ENCODE measurements around the gene FBXL22.

FBXL22 gene

GRCh38 chr15:63593705-63594671 is 3.2 kb upstream of the FBXL22 start:
- DNase-seq (ENCODE audit: low spot score) = no peak

GRCh38 chr15:63595065-63595464 is 2.1 kb upstream of the FBXL22 start:
- DNase-seq (ENCODE audit: low spot score) = no peak

DNA sequence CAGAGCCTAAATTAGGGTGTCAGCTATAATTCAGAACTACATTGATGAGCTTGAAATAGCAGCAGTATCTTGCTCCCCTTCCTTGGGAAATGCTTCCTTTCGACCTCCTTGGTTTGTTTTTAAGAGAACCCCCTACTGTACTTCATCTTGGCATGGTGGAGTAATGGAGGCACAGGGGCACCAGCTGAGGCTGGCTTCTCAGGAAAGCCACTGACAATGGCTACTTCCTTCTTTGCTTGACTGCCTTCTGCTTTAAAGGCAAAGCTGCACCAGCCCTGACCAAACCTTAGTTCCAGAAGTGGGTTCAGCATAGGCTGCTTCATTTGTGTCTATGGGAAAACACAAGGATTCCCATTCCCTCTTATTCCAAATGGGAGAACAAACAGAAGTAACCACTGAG is 1.5 kb upstream of the FBXL22 start:
- DNase-seq (ENCODE audit: low spot score) = no peak

GRCh38 chr15:63596676-63597037 is 530 bp upstream of the FBXL22 start:
- peak; percentile 33 for DNase-seq (ENCODE audit: low spot score)

- DNase-seq (ENCODE audit: low spot score) = no peak
Measured at GRCh38 chr15:63597821-63598220, 634 bp downstream of the FBXL22 start.

GRCh38 chr15:63598473-63599400 is 1.6 kb downstream of the FBXL22 start:
- DNase-seq (ENCODE audit: low spot score) = no peak

DNA sequence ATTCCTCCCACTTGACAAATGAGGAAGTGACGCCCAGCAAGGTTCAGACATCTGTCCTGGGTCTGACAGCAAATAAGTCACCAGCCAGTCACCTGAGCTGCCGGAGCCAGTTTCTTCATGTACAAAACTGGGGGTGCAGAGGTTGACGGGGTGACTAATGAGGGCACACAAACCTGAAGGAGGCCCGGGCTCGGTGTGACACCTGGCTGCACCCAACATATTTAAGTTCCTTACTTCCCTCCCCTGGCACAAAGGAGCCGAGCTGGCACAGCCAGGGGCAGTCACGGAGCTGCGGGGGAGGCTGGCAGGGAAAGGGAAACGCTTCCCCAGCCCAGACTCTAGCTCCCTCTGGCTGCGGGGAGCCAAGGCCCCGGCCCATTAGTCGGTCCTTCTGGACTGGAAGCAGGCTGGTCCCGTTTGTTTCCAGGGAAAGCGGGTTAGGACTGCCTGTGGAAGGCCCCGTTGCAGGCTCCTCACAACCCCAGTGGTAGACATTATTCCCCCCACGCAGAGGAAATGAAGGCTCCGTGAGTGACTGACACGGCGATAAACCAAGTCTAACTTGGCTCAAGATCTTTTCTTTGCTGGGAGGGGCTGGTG is 2.3 kb downstream of the FBXL22 start:
- DNase-seq (ENCODE audit: low spot score) = no peak

DNA sequence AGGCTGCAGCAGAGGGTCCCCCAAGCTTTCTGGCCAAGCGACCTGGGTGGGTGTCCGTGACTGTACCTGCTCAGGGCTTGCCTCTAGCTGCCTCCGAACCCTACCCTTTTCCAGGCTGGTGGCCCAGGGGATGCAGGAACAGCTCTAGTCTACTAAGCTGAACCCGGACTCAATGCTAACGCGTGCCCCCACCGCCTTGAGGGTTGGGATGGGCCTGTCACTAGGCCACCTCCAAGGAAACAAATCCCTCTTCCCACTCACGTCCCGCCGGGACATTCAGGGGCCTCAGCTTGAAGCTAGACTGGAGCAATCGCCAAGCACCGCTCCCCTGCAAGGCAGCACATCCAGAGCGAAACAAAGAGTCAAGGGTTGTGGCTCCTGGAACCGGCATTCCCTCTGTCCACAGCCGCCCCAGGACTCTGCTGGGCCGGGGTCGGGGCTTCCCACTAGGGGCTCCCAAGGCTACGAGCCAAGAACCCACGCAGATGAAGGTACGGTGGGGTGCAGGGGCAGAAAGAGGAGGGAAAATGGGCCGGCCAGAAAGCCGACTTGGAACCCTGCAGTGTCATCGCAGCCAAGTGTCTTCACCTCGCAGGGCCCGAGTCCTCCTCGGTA is 2.9 kb downstream of the FBXL22 start:
- no peak for DNase-seq (ENCODE audit: low spot score)

GRCh38 chr15:63600616-63601025 is 3.4 kb downstream of the FBXL22 start:
- peak; percentile 94 for DNase-seq (ENCODE audit: low spot score)

GRCh38 chr15:63601026-63601703 is 4.0 kb downstream of the FBXL22 start:
- DNase-seq (ENCODE audit: low spot score) = peak; percentile 47

- no peak for DNase-seq (ENCODE audit: low spot score)
Measured at GRCh38 chr15:63601704-63602185, 4.6 kb downstream of the FBXL22 start.

DNA sequence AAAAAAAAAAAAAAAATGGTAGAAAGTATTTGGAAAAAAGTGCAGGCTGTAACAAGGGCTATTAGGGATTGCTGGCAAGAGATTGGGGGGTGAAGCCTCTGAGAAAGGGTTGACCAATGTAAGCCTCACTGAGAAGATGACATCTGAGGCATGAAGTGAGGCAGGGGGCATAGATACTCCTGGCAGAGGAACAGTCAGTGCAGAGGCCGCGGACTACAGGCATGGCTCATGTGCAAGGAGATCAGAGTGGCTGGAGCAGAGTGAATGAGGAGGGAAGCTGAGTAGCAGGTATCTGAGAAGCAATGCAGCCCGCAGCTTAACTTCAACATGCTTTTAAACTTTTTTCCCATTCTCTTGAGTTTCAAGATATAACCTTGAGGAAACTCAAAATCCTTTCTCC is 5.4 kb downstream of the FBXL22 start:
- no peak for DNase-seq (ENCODE audit: low spot score)

DNA sequence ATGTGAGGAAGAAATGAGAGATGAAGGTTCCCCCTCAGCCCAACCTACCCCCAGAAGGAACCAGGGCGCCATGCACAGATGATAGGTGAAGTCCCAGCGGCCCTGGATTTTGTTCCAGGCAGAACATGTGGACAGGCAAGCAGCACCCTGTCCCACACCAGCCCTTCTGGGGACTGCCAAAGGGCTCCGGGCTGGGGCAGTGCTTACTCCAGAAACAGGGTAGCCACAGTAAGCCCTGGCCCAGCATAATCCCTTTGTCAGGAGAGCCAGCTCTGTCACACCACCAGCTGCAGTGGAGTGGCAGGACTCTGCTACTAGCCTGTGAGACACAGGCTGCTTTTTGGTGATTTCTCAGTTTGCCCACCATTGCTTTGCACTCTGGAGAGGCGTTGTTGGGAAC is 6.3 kb downstream of the FBXL22 start:
- DNase-seq (ENCODE audit: low spot score) = no peak

GRCh38 chr15:63604281-63604680 is 7.1 kb downstream of the FBXL22 start:
- no peak for DNase-seq (ENCODE audit: low spot score)

- no peak for DNase-seq (ENCODE audit: low spot score)
Measured at GRCh38 chr15:63605036-63605435, 7.8 kb downstream of the FBXL22 start.

DNA sequence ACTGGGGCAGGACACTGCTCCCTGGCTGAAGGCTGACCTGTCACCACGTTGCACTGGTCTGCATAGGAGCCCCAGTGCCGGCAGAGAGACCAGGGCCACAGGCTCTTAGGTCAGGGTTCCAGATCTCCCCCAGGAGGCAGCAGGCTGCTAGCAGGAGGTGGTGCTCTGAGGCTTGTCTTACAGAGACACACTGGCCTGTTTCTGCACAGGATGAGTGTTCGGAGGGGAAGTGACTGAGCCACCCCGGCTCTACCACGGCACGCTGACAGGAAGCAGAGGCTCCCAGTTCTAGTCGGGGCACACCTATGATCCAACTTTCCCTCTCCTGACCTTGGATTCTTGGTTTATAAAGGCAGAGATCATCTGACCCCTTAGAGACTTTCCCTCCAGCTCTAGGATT is 8.6 kb downstream of the FBXL22 start:
- DNase-seq (ENCODE audit: low spot score) = no peak

DNA sequence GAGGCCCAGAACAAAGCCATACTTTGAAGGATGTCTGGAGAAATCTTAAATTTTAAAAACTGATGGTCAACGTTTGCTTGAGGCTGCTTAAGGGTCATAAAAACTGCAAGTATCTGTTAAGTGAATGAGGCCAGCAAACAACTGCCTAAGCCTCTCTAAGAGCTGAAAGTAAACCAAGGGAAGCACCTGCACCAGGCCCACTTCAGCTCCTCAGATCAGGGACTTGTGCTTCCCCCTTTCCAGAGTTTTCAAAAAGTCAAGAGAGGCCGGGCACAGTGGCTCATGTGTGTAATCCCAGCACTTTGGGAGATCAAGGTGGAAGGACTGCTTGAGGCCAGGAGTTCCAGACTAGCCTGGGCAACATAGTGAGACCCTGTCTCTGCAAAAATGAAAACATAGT is 9.1 kb downstream of the FBXL22 start:
- no peak for DNase-seq (ENCODE audit: low spot score)

DNA sequence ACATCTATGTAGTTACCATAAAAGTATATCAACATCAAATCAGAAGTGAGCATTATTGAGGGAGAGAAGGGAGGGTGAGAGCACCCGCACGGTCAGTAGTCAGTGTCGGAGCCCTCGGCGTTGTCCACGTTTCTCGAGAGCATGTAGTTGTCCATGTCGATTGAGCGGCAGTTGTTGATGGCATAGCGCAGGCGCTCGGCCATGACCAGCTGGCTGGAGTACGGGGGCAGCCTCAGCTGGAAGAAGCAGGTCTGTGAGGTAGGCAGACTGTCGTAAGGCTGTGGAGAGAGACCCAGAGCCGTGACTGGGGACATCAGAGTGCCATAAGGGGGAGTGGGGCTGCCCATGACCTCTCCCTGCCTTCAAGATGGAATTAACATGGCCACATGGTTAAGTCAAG is 11.8 kb downstream of the FBXL22 start:
- no peak for DNase-seq (ENCODE audit: low spot score)

DNA sequence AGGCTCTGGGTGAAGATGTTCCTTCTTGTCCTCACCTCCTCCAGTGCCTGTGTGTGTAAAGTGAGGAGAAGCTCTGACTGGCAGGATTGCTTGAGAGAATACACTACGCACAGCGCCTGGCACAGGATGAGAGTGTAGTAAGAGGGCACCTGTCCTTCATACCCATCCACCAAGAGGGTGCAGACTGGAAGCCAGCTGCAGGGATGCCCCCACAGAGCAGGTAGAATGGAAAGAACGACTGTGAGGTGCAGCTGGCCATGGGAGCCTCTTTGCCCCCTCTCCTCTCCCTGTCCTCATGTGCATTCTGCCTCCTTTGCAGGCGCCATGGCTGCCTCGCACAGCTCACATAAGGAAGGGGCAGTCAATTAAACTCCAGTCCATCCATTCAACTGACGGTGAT is 12.3 kb downstream of the FBXL22 start:
- DNase-seq (ENCODE audit: low spot score) = no peak

- DNase-seq (ENCODE audit: low spot score) = peak; percentile 85
Measured at GRCh38 chr15:63610209-63610841, 13.1 kb downstream of the FBXL22 start.

DNA sequence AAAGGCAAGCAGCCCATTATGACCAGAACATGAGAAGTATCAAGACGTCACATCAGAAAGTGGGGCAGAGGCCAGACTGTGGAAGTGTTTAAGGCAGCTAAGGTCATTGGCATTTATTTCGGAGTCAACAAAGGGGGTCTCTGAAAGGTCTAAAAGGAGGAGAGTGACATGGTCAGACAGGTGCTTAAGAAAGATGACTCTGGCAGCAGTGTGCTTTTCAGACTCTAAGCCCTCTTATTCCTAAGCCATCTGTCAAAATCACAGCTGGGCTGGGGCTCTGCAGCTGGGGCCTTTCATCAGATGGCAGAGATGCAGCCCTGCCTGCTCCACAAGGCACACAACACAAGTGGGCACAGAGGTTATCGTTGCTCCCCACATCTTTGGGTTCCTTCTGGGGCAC is 14.0 kb downstream of the FBXL22 start:
- no peak for DNase-seq (ENCODE audit: low spot score)

All from AG08395 (cell line).